H9 (cell line): ENCODE measurements around the gene UVRAG. TPM values are rescaled to one million over a fixed set of nuclear protein-coding genes. Genes with fewer than 3 reads are reported as not detected.

Experiments used
- DNase-seq: peaks from one replicate; pipeline ENCODE4 v3.0.0-alpha.2; 2017
- H2AFZ ChIP-seq: one replicate; pipeline ENCODE4 v1.6.1; 2013; ENCODE audit warnings: mild to moderate bottlenecking, low read length, control low read depth, moderate library complexity
- H2AK5ac ChIP-seq: 2 replicates; pipeline ENCODE4 v1.6.1; 2013; ENCODE audit warnings: low read length, control low read depth, mixed read lengths; ENCODE audit not compliant: insufficient read length
- H2BK120ac ChIP-seq: one replicate; pipeline ENCODE4 v1.6.1; 2013; ENCODE audit warnings: low read depth, mild to moderate bottlenecking, low read length, control low read depth, inconsistent platforms; ENCODE audit not compliant: poor library complexity, severe bottlenecking
- H2BK12ac ChIP-seq: 2 replicates; pipeline ENCODE4 v1.6.1; 2013; ENCODE audit warnings: low read length, control low read depth, mixed read lengths, low read depth; ENCODE audit not compliant: insufficient read length
- H2BK15ac ChIP-seq: 2 replicates; pipeline ENCODE4 v1.6.1; 2013; ENCODE audit warnings: low read depth, low read length, control low read depth
- H2BK20ac ChIP-seq: one replicate; pipeline ENCODE4 v1.6.1; 2013; ENCODE audit warnings: low read depth, mild to moderate bottlenecking, low read length, control low read depth, inconsistent platforms; ENCODE audit not compliant: poor library complexity, severe bottlenecking
- H2BK5ac ChIP-seq: 2 replicates; pipeline ENCODE4 v1.6.1; 2013; ENCODE audit warnings: low read length, control low read depth, mixed read lengths; ENCODE audit not compliant: insufficient read length
- H3K14ac ChIP-seq: 2 replicates; pipeline ENCODE4 v1.6.1; 2013; ENCODE audit warnings: low read length, control low read depth; ENCODE audit not compliant: insufficient read depth
- H3K18ac ChIP-seq: 2 replicates; pipeline ENCODE4 v1.6.1; 2013; ENCODE audit warnings: low read depth, mild to moderate bottlenecking, mixed read lengths, low read length, control low read depth; ENCODE audit not compliant: insufficient read length
- H3K23ac ChIP-seq: 2 replicates; pipeline ENCODE4 v1.6.1; 2013; ENCODE audit warnings: low read length, control low read depth, mixed read lengths, low read depth; ENCODE audit not compliant: insufficient read length
- H3K23me2 ChIP-seq: 2 replicates; pipeline ENCODE4 v1.6.1; 2013; ENCODE audit warnings: low read depth, mild to moderate bottlenecking, mixed read lengths, low read length, control low read depth; ENCODE audit not compliant: insufficient read length, poor library complexity, severe bottlenecking
- H3K27ac ChIP-seq: 2 replicates; pipeline ENCODE4 v1.5.1; 2013; ENCODE audit warnings: low read length, control low read depth, mixed read lengths, low read depth; ENCODE audit not compliant: insufficient read length
- H3K27me3 ChIP-seq: 2 replicates; pipeline ENCODE4 v1.6.1; 2013; ENCODE audit warnings: low read length, control low read depth, inconsistent platforms; ENCODE audit not compliant: insufficient read depth
- H3K4ac ChIP-seq: 2 replicates; pipeline ENCODE4 v1.6.1; 2013; ENCODE audit warnings: low read depth, mild to moderate bottlenecking, control low read depth, inconsistent platforms, low read length, moderate library complexity
- H3K4me1 ChIP-seq: 2 replicates; pipeline ENCODE4 v1.6.1; 2013; ENCODE audit warnings: low read length, control low read depth, inconsistent platforms; ENCODE audit not compliant: insufficient read depth
- H3K4me2 ChIP-seq: 2 replicates; pipeline ENCODE4 v1.6.1; 2013; ENCODE audit warnings: low read length, control low read depth, mixed read lengths; ENCODE audit not compliant: insufficient read length, insufficient read depth
- H3K56ac ChIP-seq: 2 replicates; pipeline ENCODE4 v1.6.1; 2013; ENCODE audit warnings: low read depth, mild to moderate bottlenecking, mixed read lengths, low read length, control low read depth; ENCODE audit not compliant: insufficient read length
- H3K79me1 ChIP-seq: 2 replicates; pipeline ENCODE4 v1.6.1; 2013; ENCODE audit warnings: low read depth, mild to moderate bottlenecking, moderate library complexity, low read length, control low read depth, inconsistent platforms; ENCODE audit not compliant: insufficient read depth, poor library complexity, severe bottlenecking
- H3K79me2 ChIP-seq: 2 replicates; pipeline ENCODE4 v1.6.1; 2013; ENCODE audit warnings: low read length, control low read depth, inconsistent platforms; ENCODE audit not compliant: insufficient read depth
- H3K9ac ChIP-seq: 2 replicates; pipeline ENCODE4 v1.6.1; 2013; ENCODE audit warnings: low read length, control low read depth, mixed read lengths; ENCODE audit not compliant: insufficient read length; ENCODE audit errors: extremely low read depth
- H3K9me3 ChIP-seq: one replicate; pipeline ENCODE4 v1.6.1; 2013; ENCODE audit warnings: low read depth, low read length, inconsistent platforms; ENCODE audit not compliant: control insufficient read depth
- H3T11ph ChIP-seq: one replicate; pipeline ENCODE4 v1.6.1; 2013; ENCODE audit warnings: mild to moderate bottlenecking, low read length, control low read depth, inconsistent platforms
- H4K20me1 ChIP-seq: one replicate; pipeline ENCODE4 v1.6.1; 2013; ENCODE audit not compliant: control insufficient read depth, insufficient read length, insufficient read depth
- H4K5ac ChIP-seq: 2 replicates; pipeline ENCODE4 v1.6.1; 2013; ENCODE audit warnings: low read depth, mild to moderate bottlenecking, mixed read lengths, low read length, control low read depth; ENCODE audit not compliant: insufficient read length
- H4K8ac ChIP-seq: replicated peaks from 2 replicates; pipeline ENCODE4 v1.6.1; 2013; ENCODE audit warnings: low read length, control low read depth, mixed read lengths, low read depth; ENCODE audit not compliant: insufficient read length
- H4K91ac ChIP-seq: 2 replicates; pipeline ENCODE4 v1.6.1; 2013; ENCODE audit warnings: low read depth, mild to moderate bottlenecking, moderate library complexity, mixed read lengths, low read length, control low read depth; ENCODE audit not compliant: insufficient read length
- H3K27ac Mint-ChIP-seq, 3 experiments: 2 replicates in 2 of 3; 3 replicates in 1 of 3; pipeline ENCODE4 v1.8.0; 2020 to 2021; ENCODE audit warnings: mixed read lengths in 3 of 3, mild to moderate bottlenecking in 1 of 3, moderate library complexity in 1 of 3
- H3K27me3 Mint-ChIP-seq: 2 replicates; pipeline ENCODE4 v1.8.0; 2021; ENCODE audit warnings: low read depth, mild to moderate bottlenecking, moderate library complexity, mixed read lengths
- H3K36me3 Mint-ChIP-seq, 3 experiments: 2 replicates in 2 of 3; 3 replicates in 1 of 3; pipeline ENCODE4 v1.8.0; 2020 to 2021; ENCODE audit warnings: low read depth in 3 of 3, mixed read lengths in 3 of 3; ENCODE audit not compliant: insufficient read depth in 1 of 3
- H3K4me1 Mint-ChIP-seq, 2 experiments: 2 replicates each; pipeline ENCODE4 v1.8.0; 2020; ENCODE audit warnings: mixed read lengths in 2 of 2
- H3K4me3 Mint-ChIP-seq, 2 experiments: 2 replicates in 1 of 2; 3 replicates in 1 of 2; pipeline ENCODE4 v1.8.0; 2020 to 2021; ENCODE audit warnings: mild to moderate bottlenecking in 2 of 2, mixed read lengths in 2 of 2, moderate library complexity in 1 of 2
- H3K9me3 Mint-ChIP-seq, 2 experiments: 2 replicates in 1 of 2; 3 replicates in 1 of 2; pipeline ENCODE4 v1.8.0; 2020; ENCODE audit warnings: mild to moderate bottlenecking in 2 of 2, mixed read lengths in 2 of 2, moderate library complexity in 1 of 2
- WGBS: extraction: QIAGEN DNeasy Blood & Tissue Kit; methylation state at CpG from one replicate; pipeline ENCODE4 v1.1.7; 2013; ENCODE audit warnings: missing lambda C conversion rate, low lambda C conversion rate, mixed read lengths; ENCODE audit not compliant: insufficient read length; ENCODE audit errors: extremely low coverage; 5-methylcytosine and 5-hydroxymethylcytosine counted together
- total RNA-seq: library from RNA; stranded (reverse); gene quantifications from 2 replicates; pipeline ENCODE4 v1.2.1, GENCODE V29; 2021
- TF ChIP-seq, protein P1 (sequence below): fragments of 200-600 bp; sonication (generic); conservative IDR thresholded peaks from 3 replicates; pipeline ENCODE4 v1.8.0; 2021; ENCODE audit warnings: antibody characterized with exemption, mild to moderate bottlenecking

UVRAG gene
- total RNA-seq, 1 experiment from 2014 or later, result 18.5 TPM

DNA sequence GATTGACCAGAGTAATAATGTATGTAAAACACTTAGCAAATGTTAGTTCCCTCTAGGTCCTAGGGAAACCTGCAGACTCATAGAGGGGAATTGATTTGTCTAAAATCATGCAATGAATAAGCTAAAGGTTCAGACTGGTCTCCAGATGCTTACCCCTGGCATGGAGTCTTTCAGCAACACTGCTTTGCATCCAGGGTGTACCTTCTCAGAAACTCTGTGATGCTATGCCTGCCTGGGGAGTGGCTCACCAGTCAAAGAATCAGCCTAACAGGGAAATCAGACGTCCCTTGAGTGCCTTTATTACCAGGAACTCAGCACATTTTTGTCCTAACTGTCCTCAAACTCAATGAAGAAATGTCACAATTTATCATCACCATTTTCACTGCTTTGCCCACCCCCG, 5.9 kb upstream of the UVRAG start:
- H4K91ac ChIP-seq, result no peak overlapping the region
- H3T11ph ChIP-seq, result no peak overlapping the region
- no peak overlapping the region for H2BK12ac ChIP-seq
- H3K18ac ChIP-seq, result no peak overlapping the region
- H3K9ac ChIP-seq, result no peak overlapping the region
- no peak overlapping the region for H3K4me3 Mint-ChIP-seq
- no CpG with 5 or more reads among the region's 2 CpGs for WGBS
- no peaks in the 10 kb centered on the region for H3K27me3 ChIP-seq
- no peak overlapping the region for H3K56ac ChIP-seq
- H3K27ac ChIP-seq, result no peak overlapping the region
- H3K4me1 ChIP-seq, result no peaks in the 10 kb centered on the region
- H3K9me3 ChIP-seq, result no peaks in the 10 kb centered on the region
- H3K36me3 Mint-ChIP-seq, result no peaks in the 10 kb centered on the region
- no peak overlapping the region for H2BK120ac ChIP-seq
- H3K27ac Mint-ChIP-seq, result no peak overlapping the region
- no peaks in the 10 kb centered on the region; the same call in 1 of the 2 replicates for H3K79me2 ChIP-seq
- DNase-seq, result no peak
- TF ChIP-seq, protein P1, sequence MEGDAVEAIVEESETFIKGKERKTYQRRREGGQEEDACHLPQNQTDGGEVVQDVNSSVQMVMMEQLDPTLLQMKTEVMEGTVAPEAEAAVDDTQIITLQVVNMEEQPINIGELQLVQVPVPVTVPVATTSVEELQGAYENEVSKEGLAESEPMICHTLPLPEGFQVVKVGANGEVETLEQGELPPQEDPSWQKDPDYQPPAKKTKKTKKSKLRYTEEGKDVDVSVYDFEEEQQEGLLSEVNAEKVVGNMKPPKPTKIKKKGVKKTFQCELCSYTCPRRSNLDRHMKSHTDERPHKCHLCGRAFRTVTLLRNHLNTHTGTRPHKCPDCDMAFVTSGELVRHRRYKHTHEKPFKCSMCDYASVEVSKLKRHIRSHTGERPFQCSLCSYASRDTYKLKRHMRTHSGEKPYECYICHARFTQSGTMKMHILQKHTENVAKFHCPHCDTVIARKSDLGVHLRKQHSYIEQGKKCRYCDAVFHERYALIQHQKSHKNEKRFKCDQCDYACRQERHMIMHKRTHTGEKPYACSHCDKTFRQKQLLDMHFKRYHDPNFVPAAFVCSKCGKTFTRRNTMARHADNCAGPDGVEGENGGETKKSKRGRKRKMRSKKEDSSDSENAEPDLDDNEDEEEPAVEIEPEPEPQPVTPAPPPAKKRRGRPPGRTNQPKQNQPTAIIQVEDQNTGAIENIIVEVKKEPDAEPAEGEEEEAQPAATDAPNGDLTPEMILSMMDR, result no peak
- H3K23me2 ChIP-seq, result peaks cover under 1% of the 10 kb centered on the region
- H4K20me1 ChIP-seq, result no peaks in the 10 kb centered on the region
- H4K8ac ChIP-seq, result no peak overlapping the region
- no peak overlapping the region for H3K23ac ChIP-seq
- no peak overlapping the region for H3K4me2 ChIP-seq
- H4K5ac ChIP-seq, result no peak overlapping the region
- H2AK5ac ChIP-seq, result no peak overlapping the region
- H3K4me1 Mint-ChIP-seq, result peaks cover 16 to 18% of the 10 kb centered on the region in 2 experiments
- H2BK15ac ChIP-seq, result no peak overlapping the region
- no peak overlapping the region for H2BK20ac ChIP-seq
- no peaks in the 10 kb centered on the region for H3K27me3 Mint-ChIP-seq
- H2BK5ac ChIP-seq, result no peak overlapping the region
- H3K14ac ChIP-seq, result no peak overlapping the region
- no peaks in the 10 kb centered on the region for H3K79me1 ChIP-seq
- no peaks in the 10 kb centered on the region for H3K9me3 Mint-ChIP-seq
- no peak overlapping the region for H3K4ac ChIP-seq
- H2AFZ ChIP-seq, result no peak overlapping the region
